Thyroid gland (tissue), 4 donors: ENCODE data around the gene TMEM220.

Experiments
- POLR2A ChIP-seq, 2 donors: fragments of 450-650 bp; IDR thresholded peaks; one replicate each; pipeline ENCODE4 v1.6.1; 2017; ENCODE audit warnings: antibody characterized with exemption in 2 of 2, mild to moderate bottlenecking in 2 of 2, moderate library complexity in 1 of 2
- TF ChIP-seq, protein P1 (sequence below), 6 experiments: fragments of 200-600 bp in 3 of 6; fragments of 450-650 bp in 3 of 6; sonication (generic) in 3 of 6; IDR thresholded peaks; one replicate each; pipeline ENCODE4 v1.5.1; 2016 to 2019; ENCODE audit warnings: antibody characterized with exemption in 6 of 6, mild to moderate bottlenecking in 2 of 6, inconsistent platforms in 1 of 6, moderate library complexity in 1 of 6

GRCh38 chr17:10737736-10738135 lies 7.9 kb upstream of the TMEM220 start:
- TF ChIP-seq, protein P1, sequence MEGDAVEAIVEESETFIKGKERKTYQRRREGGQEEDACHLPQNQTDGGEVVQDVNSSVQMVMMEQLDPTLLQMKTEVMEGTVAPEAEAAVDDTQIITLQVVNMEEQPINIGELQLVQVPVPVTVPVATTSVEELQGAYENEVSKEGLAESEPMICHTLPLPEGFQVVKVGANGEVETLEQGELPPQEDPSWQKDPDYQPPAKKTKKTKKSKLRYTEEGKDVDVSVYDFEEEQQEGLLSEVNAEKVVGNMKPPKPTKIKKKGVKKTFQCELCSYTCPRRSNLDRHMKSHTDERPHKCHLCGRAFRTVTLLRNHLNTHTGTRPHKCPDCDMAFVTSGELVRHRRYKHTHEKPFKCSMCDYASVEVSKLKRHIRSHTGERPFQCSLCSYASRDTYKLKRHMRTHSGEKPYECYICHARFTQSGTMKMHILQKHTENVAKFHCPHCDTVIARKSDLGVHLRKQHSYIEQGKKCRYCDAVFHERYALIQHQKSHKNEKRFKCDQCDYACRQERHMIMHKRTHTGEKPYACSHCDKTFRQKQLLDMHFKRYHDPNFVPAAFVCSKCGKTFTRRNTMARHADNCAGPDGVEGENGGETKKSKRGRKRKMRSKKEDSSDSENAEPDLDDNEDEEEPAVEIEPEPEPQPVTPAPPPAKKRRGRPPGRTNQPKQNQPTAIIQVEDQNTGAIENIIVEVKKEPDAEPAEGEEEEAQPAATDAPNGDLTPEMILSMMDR (IDR thresholded peaks at IDR 0.05), result no peak
- no peak for TF ChIP-seq POLR2A (IDR thresholded peaks at IDR 0.05)
